Neural cell (in vitro differentiated cells): Measurements from ENCODE around the gene IDH3B. TPM values are rescaled to one million over a fixed set of nuclear protein-coding genes. Genes with fewer than 3 reads are reported as not detected.
"Not testable (repeated sequence)": the region's sequence is repeated elsewhere in the genome, so short reads cannot be mapped to it uniquely, and the experiment has no call there.

Experiments
- H2AFZ ChIP-seq: fragments of 200-600, 300-800 bp; sonication (generic), shearing (Covaris generic); 2 replicates; pipeline ENCODE4 v1.6.0; 2014; ENCODE audit warnings: low read depth, mild to moderate bottlenecking, antibody characterized with exemption, low read length, moderate library complexity
- H3F3A ChIP-seq: fragments of 200-600 bp; shearing (Covaris generic); 2 replicates; pipeline ENCODE4 v1.6.1; 2016; ENCODE audit warnings: mild to moderate bottlenecking, moderate library complexity, mixed read lengths, antibody characterized with exemption, low read length; ENCODE audit not compliant: insufficient read depth, poor library complexity, severe bottlenecking
- H3K27ac ChIP-seq: fragments of 200-600, 300-800 bp; sonication (generic), shearing (Covaris generic); 2 replicates; pipeline ENCODE4 v1.5.1; 2014; ENCODE audit warnings: mild to moderate bottlenecking, low read length, moderate library complexity
- H3K27me3 ChIP-seq: fragments of 300-800, 200-600 bp; sonication (generic), shearing (Covaris generic); 2 replicates; pipeline ENCODE4 v1.6.0; 2014; ENCODE audit warnings: mild to moderate bottlenecking, low read depth, low read length, moderate library complexity; ENCODE audit not compliant: insufficient read depth
- H3K36me3 ChIP-seq: fragments of 300-800, 200-600 bp; sonication (generic), shearing (Covaris generic); 2 replicates; pipeline ENCODE4 v1.5.1; 2014; ENCODE audit warnings: mild to moderate bottlenecking, antibody characterized with exemption, low read length, moderate library complexity; ENCODE audit not compliant: insufficient read depth
- H3K4me2 ChIP-seq: fragments of 300-800, 200-600 bp; sonication (generic), shearing (Covaris generic); 2 replicates; pipeline ENCODE4 v1.6.0; 2014; ENCODE audit warnings: mild to moderate bottlenecking, low read length
- H3K4me3 ChIP-seq: fragments of 300-800, 200-600 bp; sonication (generic), shearing (Covaris generic); 2 replicates; pipeline ENCODE4 v1.5.1; 2014; ENCODE audit warnings: mild to moderate bottlenecking, low read length, moderate library complexity
- H3K79me2 ChIP-seq: fragments of 200-600 bp; shearing (Covaris generic); replicated peaks from 2 replicates; pipeline ENCODE4 v1.6.0; 2014; ENCODE audit warnings: mild to moderate bottlenecking, low read length, moderate library complexity; ENCODE audit not compliant: insufficient read depth
- H3K9ac ChIP-seq: fragments of 300-800, 200-600 bp; sonication (generic), shearing (Covaris generic); 2 replicates; pipeline ENCODE4 v1.6.1; 2016; ENCODE audit warnings: mild to moderate bottlenecking, low read length, mixed read lengths
- H3K9me2 ChIP-seq: fragments of 200-600 bp; shearing (Covaris generic); 2 replicates; pipeline ENCODE4 v1.6.1; 2016; ENCODE audit warnings: mild to moderate bottlenecking, low read length, mixed read lengths; ENCODE audit not compliant: insufficient read depth
- H3K9me3 ChIP-seq: fragments of 200-600, 300-800 bp; sonication (generic), shearing (Covaris generic); 2 replicates; pipeline ENCODE4 v1.6.1; 2016; ENCODE audit warnings: mild to moderate bottlenecking, mixed run types, low read length, moderate library complexity, mixed read lengths
- H4K20me1 ChIP-seq: fragments of 200-600 bp; shearing (Covaris generic); 2 replicates; pipeline ENCODE4 v1.6.1; 2016; ENCODE audit warnings: mild to moderate bottlenecking, mixed run types; ENCODE audit not compliant: insufficient read depth
- CTCF ChIP-seq: fragments of 450-650 bp; IDR thresholded peaks from 2 replicates; pipeline ENCODE4 v1.5.1; 2014; ENCODE audit warnings: antibody characterized with exemption, mild to moderate bottlenecking, moderate library complexity; ENCODE audit not compliant: poor library complexity, severe bottlenecking
- EP300 ChIP-seq: fragments of 450-650 bp; conservative IDR thresholded peaks from 2 replicates; pipeline ENCODE4 v1.6.1; 2014; ENCODE audit warnings: antibody characterized with exemption, mild to moderate bottlenecking, moderate library complexity; ENCODE audit not compliant: poor library complexity, severe bottlenecking
- EZH2 ChIP-seq: fragments of 200-600, 300-800 bp; shearing (Covaris generic), sonication (generic); IDR thresholded peaks from 2 replicates; pipeline ENCODE4 v1.6.1; 2014; ENCODE audit warnings: antibody characterized with exemption, low read length, borderline replicate concordance, mild to moderate bottlenecking; ENCODE audit not compliant: insufficient read depth, poor library complexity, severe bottlenecking
- MXI1 ChIP-seq: fragments of 450-650 bp; conservative IDR thresholded peaks from 2 replicates; pipeline ENCODE4 v1.6.1; 2014; ENCODE audit warnings: antibody characterized with exemption, mild to moderate bottlenecking; ENCODE audit not compliant: poor library complexity, severe bottlenecking
- POLR2AphosphoS5 ChIP-seq: IDR thresholded peaks from 2 replicates; pipeline ENCODE4 v1.6.1; 2012
- RAD21 ChIP-seq: fragments of 450-650 bp; conservative IDR thresholded peaks from 2 replicates; pipeline ENCODE4 v1.6.1; 2014; ENCODE audit warnings: antibody characterized with exemption, mild to moderate bottlenecking, moderate library complexity
- REST ChIP-seq: IDR thresholded peaks from 2 replicates; pipeline ENCODE4 v1.6.1; 2012; ENCODE audit warnings: borderline replicate concordance
- SMC3 ChIP-seq: fragments of 450-650 bp; conservative IDR thresholded peaks from 2 replicates; pipeline ENCODE4 v1.6.1; 2014; ENCODE audit warnings: antibody characterized with exemption, mild to moderate bottlenecking, moderate library complexity; ENCODE audit not compliant: poor library complexity
- TAF1 ChIP-seq: IDR thresholded peaks from 2 replicates; pipeline ENCODE4 v1.6.1; 2012; ENCODE audit warnings: low read depth
- polyA plus RNA-seq: library from polyadenylated mRNA; depleted of rRNA; stranded (reverse); fragments of >200 nt; gene quantifications from 2 replicates; pipeline ENCODE4 v1.2.3, GENCODE V29; 2014

The IDH3B gene
- polyA plus RNA-seq, 1 donor from 2014 or later: 307 TPM

- Histone ChIP-seq H3K79me2 (no peaks in the 10 kb centered on the region), H4K20me1 (no peaks in the 10 kb centered on the region), H3K9ac (no peak overlapping the region), H3K27me3 (peaks cover 42% of the 10 kb centered on the region), H3K9me2 (no peaks in the 10 kb centered on the region), H2AFZ (no peak overlapping the region), H3K9me3 (no peaks in the 10 kb centered on the region), H3K4me3 (no peak overlapping the region), H3K4me2 (no peak overlapping the region), H3K27ac (no peak overlapping the region), H3F3A (no peaks in the 10 kb centered on the region), H3K36me3 (no peaks in the 10 kb centered on the region)
- TF ChIP-seq CTCF (no peak), POLR2AphosphoS5 (no peak), MXI1 (no peak), EP300 (no peak), TAF1 (no peak), SMC3 (no peak), REST (no peak), EZH2 (no peak), RAD21 (no peak)
These were observed 23.5 kb upstream of the IDH3B start for GRCh38 chr20:2687514-2687913.

GRCh38 chr20:2684817-2685216 is 20.8 kb upstream of the IDH3B start:
- not testable (repeated sequence) for H4K20me1 ChIP-seq, H3F3A ChIP-seq

GRCh38 chr20:2682040-2682439 is 18.0 kb upstream of the IDH3B start:
- H3F3A ChIP-seq, H3K27ac ChIP-seq, H3K9ac ChIP-seq, H3K4me2 ChIP-seq, H3K9me3 ChIP-seq, H3K79me2 ChIP-seq, H3K4me3 ChIP-seq, H3K9me2 ChIP-seq, H2AFZ ChIP-seq, H4K20me1 ChIP-seq, H3K36me3 ChIP-seq: not testable (repeated sequence)
- H3K27me3 ChIP-seq: peaks cover 13% of the 10 kb centered on the region

More at GRCh38 chr20:2684817-2685216, 20.8 kb upstream of the IDH3B start:
- not testable (repeated sequence) for H3K4me2 ChIP-seq, H3K79me2 ChIP-seq, H2AFZ ChIP-seq, H3K36me3 ChIP-seq, H3K9ac ChIP-seq, H3K4me3 ChIP-seq, H3K9me2 ChIP-seq, H3K27ac ChIP-seq, H3K9me3 ChIP-seq
- peaks cover 31% of the 10 kb centered on the region for H3K27me3 ChIP-seq
